ENCODE data around the gene ANKS1B.

The ANKS1B gene

GRCh38 chr12:99146730-99147129 lies 838.0 kb downstream of the ANKS1B start:
- no peak overlapping the region for H3K4me3 ChIP-seq
- no peaks in the 10 kb centered on the region for H3K36me3 ChIP-seq
- DNase-seq = no peak
- no peak for TF ChIP-seq CTCF (IDR thresholded peaks at IDR 0.05)
- intact Hi-C loops (cut with DNase I; ENCODE audit: low total_unique reads) = no loop called here
- H3K4me1 ChIP-seq = no peaks in the 10 kb centered on the region
- no peaks in the 10 kb centered on the region for H3K9me3 ChIP-seq
- H3K27me3 ChIP-seq = no peaks in the 10 kb centered on the region
- no peak overlapping the region for H3K27ac ChIP-seq

- TF ChIP-seq CTCF (IDR thresholded peaks at IDR 0.05) = no peak
- no peaks in the 10 kb centered on the region for H3K27me3 ChIP-seq
- intact Hi-C loops (cut with DNase I; ENCODE audit: low total_unique reads) = no loop called here
- H3K27ac ChIP-seq = no peak overlapping the region
- H3K9me3 ChIP-seq = no peaks in the 10 kb centered on the region
- H3K4me3 ChIP-seq = no peak overlapping the region
- DNase-seq = no peak
- no peaks in the 10 kb centered on the region for H3K4me1 ChIP-seq
- no peaks in the 10 kb centered on the region for H3K36me3 ChIP-seq
Observed at GRCh38 chr12:99146185-99146584, 838.6 kb downstream of the ANKS1B start.

- no peak for TF ChIP-seq CTCF (IDR thresholded peaks at IDR 0.05)
- no peak for DNase-seq
- Histone ChIP-seq H3K36me3 (no peaks in the 10 kb centered on the region), H3K27ac (no peak overlapping the region), H3K27me3 (no peaks in the 10 kb centered on the region), H3K9me3 (no peaks in the 10 kb centered on the region), H3K4me1 (no peaks in the 10 kb centered on the region), H3K4me3 (no peak overlapping the region)
- intact Hi-C loops (cut with DNase I; ENCODE audit: low total_unique reads) = no loop called here
Observed at GRCh38 chr12:99142651-99143050, 842.1 kb downstream of the ANKS1B start.

GRCh38 chr12:99140017-99140720 lies 844.6 kb downstream of the ANKS1B start:
- Histone ChIP-seq H3K27me3 (no peaks in the 10 kb centered on the region), H3K4me1 (no peaks in the 10 kb centered on the region), H3K4me3 (no peak overlapping the region), H3K27ac (no peak overlapping the region), H3K36me3 (no peaks in the 10 kb centered on the region), H3K9me3 (no peaks in the 10 kb centered on the region)
- intact Hi-C loops (cut with DNase I; ENCODE audit: low total_unique reads) = no loop called here
- no peak for DNase-seq
- TF ChIP-seq CTCF (IDR thresholded peaks at IDR 0.05) = no peak

- H3K4me3 ChIP-seq = no peak overlapping the region
- intact Hi-C loops (cut with DNase I; ENCODE audit: low total_unique reads) = no loop called here
- no peaks in the 10 kb centered on the region for H3K36me3 ChIP-seq
- no peak for TF ChIP-seq CTCF (IDR thresholded peaks at IDR 0.05)
- no peaks in the 10 kb centered on the region for H3K27me3 ChIP-seq
- H3K27ac ChIP-seq = no peak overlapping the region
- H3K9me3 ChIP-seq = no peaks in the 10 kb centered on the region
- no peak for DNase-seq
- H3K4me1 ChIP-seq = no peaks in the 10 kb centered on the region
Observed at GRCh38 chr12:99138393-99138792, 846.3 kb downstream of the ANKS1B start.
